MM.1S (cell line): ENCODE data around the gene DUOXA1.
A peak's percentile ranks its signal among the peaks of the same experiment; 100 is the strongest.

ENCODE experiments used
- EZH2 ChIP-seq: fragments of 300-600 bp; sonication (generic); optimal IDR thresholded peaks from 2 replicates; pipeline ENCODE3; 2017; ENCODE audit warnings: low read depth, mild to moderate bottlenecking, antibody characterized with exemption, low read length, mixed read lengths
- TF ChIP-seq, protein P1 (sequence below): fragments of 300-600 bp; sonication (generic); IDR thresholded peaks from 2 replicates; pipeline ENCODE4 v1.5.1; 2016; ENCODE audit warnings: antibody characterized with exemption, low read length, mixed read lengths

DNA sequence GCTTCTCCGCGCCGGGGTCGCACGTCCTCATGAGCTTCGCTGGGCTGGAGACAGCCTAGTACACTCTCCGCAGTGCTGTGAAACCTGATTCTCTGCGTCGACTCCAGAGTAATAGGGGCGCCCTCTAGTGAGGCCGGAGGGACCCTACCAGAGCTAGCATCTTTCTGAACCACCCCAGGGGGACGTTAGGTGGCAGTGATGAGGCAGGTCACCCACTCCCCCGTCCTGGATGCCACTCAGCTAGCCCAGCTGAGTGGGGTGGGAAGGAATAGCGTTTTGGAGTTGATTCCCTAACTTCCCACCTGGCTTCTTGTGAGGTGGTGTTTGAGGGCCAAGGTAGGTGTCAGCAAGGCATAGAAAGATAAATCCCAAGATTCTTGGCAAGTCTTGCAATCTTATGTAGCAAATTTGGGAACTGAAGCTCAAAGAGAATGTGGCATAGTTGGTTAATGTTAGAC, 11.5 kb downstream of the DUOXA1 start:
- no peak for TF ChIP-seq EZH2
- TF ChIP-seq, protein P1, sequence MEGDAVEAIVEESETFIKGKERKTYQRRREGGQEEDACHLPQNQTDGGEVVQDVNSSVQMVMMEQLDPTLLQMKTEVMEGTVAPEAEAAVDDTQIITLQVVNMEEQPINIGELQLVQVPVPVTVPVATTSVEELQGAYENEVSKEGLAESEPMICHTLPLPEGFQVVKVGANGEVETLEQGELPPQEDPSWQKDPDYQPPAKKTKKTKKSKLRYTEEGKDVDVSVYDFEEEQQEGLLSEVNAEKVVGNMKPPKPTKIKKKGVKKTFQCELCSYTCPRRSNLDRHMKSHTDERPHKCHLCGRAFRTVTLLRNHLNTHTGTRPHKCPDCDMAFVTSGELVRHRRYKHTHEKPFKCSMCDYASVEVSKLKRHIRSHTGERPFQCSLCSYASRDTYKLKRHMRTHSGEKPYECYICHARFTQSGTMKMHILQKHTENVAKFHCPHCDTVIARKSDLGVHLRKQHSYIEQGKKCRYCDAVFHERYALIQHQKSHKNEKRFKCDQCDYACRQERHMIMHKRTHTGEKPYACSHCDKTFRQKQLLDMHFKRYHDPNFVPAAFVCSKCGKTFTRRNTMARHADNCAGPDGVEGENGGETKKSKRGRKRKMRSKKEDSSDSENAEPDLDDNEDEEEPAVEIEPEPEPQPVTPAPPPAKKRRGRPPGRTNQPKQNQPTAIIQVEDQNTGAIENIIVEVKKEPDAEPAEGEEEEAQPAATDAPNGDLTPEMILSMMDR = peak; percentile 100
